Colonic mucosa (tissue), 4 donors: ENCODE measurements around the gene WDR93. TPM values are rescaled to one million over a fixed set of nuclear protein-coding genes. Genes with fewer than 3 reads are reported as not detected.

Experiments
- DNase-seq: peaks from one replicate; pipeline ENCODE4 v3.0.0-alpha.2; 2020
- H3K27ac ChIP-seq: fragments of 200-600 bp; one replicate; pipeline ENCODE4 v1.8.0; 2021
- H3K27me3 ChIP-seq: fragments of 200-600 bp; one replicate; pipeline ENCODE4 v1.8.0; 2021
- H3K36me3 ChIP-seq: fragments of 200-600 bp; one replicate; pipeline ENCODE4 v1.8.0; 2021
- H3K4me1 ChIP-seq: fragments of 200-600 bp; one replicate; pipeline ENCODE4 v1.8.0; 2021; ENCODE audit warnings: mild to moderate bottlenecking
- H3K4me3 ChIP-seq: fragments of 200-600 bp; one replicate; pipeline ENCODE4 v1.8.0; 2021
- H3K9ac ChIP-seq, 2 donors: one replicate each; pipeline ENCODE4 v1.7.0; 2013; ENCODE audit warnings: control low read depth in 2 of 2, low read depth in 2 of 2, low read length in 2 of 2
- H3K9me3 ChIP-seq: fragments of 200-600 bp; one replicate; pipeline ENCODE4 v1.8.0; 2021
- intact Hi-C: fragments of 100-400 bp; cut with DNase I; formaldehyde crosslinking; loops from one replicate; pipeline ENCODE4 v1.14.1; 2022
- total RNA-seq, 2 donors: library from RNA; stranded (reverse); fragmentation: NEBNext Ultra II Directional in 1 of 2; extraction: Animal tissue kit (Norgen Biotek cat#: 25700) in 1 of 2; gene quantifications; one replicate each; pipeline ENCODE4 v1.2.1, GENCODE V29; 2021
- TF ChIP-seq, protein P1 (sequence below): fragments of 200-600 bp; IDR thresholded peaks from one replicate; pipeline ENCODE4 v1.8.0; 2022; ENCODE audit warnings: antibody characterized with exemption, mild to moderate bottlenecking
- donor health status: healthy.
- donor health status: DM: no; HTN: no; CAD: no.
- donor health status: DM: no; HTN: no; CAD: no.

WDR93 gene
- total RNA-seq, 2 donors from 2014 or later = 0.13 TPM; not detected in 1

DNA sequence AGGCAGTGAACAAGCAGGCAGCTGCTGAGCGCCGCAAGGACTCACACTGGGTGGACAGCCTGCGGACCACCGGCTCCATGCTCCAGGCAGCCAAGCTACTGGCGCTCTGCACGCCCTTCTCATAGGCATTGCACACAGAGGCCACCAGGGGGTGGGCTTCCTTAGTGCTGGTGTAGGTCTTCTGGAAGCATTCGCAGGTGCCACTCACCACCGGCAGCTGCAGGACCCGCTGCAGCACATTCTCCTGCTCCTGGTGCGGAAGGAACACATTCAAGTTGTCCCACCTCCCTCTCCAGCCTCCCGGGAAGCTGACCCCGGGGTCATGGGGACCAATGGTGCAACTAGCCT lies 17.5 kb upstream of the WDR93 start:
- Histone ChIP-seq H3K27me3 (no peaks in the 10 kb centered on the region), H3K27ac (no peak overlapping the region), H3K4me1 (no peaks in the 10 kb centered on the region), H3K36me3 (no peaks in the 10 kb centered on the region), H3K9ac (no peak overlapping the region), H3K9me3 (no peaks in the 10 kb centered on the region), H3K4me3 (no peak overlapping the region)
- DNase-seq = no peak
- TF ChIP-seq, protein P1, sequence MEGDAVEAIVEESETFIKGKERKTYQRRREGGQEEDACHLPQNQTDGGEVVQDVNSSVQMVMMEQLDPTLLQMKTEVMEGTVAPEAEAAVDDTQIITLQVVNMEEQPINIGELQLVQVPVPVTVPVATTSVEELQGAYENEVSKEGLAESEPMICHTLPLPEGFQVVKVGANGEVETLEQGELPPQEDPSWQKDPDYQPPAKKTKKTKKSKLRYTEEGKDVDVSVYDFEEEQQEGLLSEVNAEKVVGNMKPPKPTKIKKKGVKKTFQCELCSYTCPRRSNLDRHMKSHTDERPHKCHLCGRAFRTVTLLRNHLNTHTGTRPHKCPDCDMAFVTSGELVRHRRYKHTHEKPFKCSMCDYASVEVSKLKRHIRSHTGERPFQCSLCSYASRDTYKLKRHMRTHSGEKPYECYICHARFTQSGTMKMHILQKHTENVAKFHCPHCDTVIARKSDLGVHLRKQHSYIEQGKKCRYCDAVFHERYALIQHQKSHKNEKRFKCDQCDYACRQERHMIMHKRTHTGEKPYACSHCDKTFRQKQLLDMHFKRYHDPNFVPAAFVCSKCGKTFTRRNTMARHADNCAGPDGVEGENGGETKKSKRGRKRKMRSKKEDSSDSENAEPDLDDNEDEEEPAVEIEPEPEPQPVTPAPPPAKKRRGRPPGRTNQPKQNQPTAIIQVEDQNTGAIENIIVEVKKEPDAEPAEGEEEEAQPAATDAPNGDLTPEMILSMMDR = no peak
- intact Hi-C loops = no loop called here

DNA sequence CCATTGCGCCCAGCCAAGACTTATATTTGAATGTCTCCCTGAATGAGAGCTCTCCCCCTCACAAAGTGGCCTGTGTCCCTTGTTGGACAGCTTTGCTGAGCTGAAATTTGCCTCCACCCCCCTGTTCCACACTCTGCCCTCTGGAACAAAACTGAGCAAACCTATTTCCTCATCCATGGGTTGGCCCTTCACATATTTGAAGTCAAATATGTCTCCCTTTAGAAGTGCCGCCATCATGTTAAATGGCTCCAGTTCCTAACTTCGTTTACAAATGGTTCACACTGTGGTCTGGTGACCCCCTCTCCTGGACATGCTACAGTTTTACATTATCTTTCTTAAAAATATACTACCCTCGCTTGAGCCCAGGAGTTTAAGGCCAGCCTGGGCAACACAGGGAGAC lies 16.1 kb upstream of the WDR93 start:
- H3K27ac ChIP-seq = no peak overlapping the region
- no peaks in the 10 kb centered on the region for H3K27me3 ChIP-seq
- TF ChIP-seq, protein P1 = no peak
- H3K4me1 ChIP-seq = no peaks in the 10 kb centered on the region
- no peaks in the 10 kb centered on the region for H3K36me3 ChIP-seq
- intact Hi-C loops = no loop called here
- no peaks in the 10 kb centered on the region for H3K9me3 ChIP-seq
- no peak overlapping the region for H3K9ac ChIP-seq
- DNase-seq = no peak
- H3K4me3 ChIP-seq = no peak overlapping the region

DNA sequence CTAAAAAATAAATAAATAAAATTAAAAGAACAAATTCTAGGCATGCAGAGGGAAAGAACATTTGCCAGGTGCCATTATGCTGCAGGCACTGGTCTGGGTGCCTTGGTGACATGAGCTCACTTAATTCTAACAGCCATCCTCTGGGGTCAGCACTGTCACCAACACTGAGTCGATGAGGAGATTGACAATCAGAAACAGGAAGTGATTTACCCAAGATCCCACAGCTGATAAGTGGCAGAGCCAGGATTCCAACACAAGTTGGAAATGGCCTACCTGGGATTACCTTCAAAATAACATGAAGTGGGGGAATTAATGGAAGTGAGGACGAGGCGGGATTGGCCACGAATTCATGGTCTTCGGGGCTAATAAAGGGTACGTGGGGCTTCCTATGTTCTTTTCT lies 15.0 kb upstream of the WDR93 start:
- Histone ChIP-seq H3K27ac (no peak overlapping the region), H3K4me3 (no peak overlapping the region), H3K36me3 (no peaks in the 10 kb centered on the region), H3K27me3 (no peaks in the 10 kb centered on the region), H3K9ac (no peak overlapping the region), H3K4me1 (no peaks in the 10 kb centered on the region), H3K9me3 (no peaks in the 10 kb centered on the region)
- intact Hi-C loops = no loop called here
- TF ChIP-seq, protein P1 = no peak
- DNase-seq = no peak

DNA sequence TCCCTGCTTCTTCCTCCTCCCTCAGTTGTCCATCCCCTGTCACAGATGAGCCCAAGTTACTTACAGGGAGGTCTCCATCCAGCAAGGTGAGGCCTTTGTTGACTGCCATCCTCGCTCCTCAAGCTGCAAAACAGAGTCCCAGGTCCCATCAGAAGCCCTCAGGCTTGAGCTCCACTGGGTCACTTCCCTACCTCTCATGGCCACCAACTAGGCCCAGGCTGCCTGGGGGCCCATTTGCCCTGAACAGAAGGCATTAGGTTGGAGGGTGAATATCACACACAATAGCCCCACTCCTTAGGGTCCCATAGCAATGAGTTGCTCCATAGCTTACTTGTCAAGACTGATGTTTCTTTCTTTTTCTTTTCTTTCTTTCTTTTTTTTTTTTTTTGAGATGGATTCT lies 13.2 kb upstream of the WDR93 start:
- H3K27me3 ChIP-seq = no peaks in the 10 kb centered on the region
- H3K4me3 ChIP-seq = no peak overlapping the region
- peak; percentile 5 for DNase-seq
- no peak overlapping the region for H3K27ac ChIP-seq
- no peaks in the 10 kb centered on the region for H3K4me1 ChIP-seq
- H3K36me3 ChIP-seq = no peaks in the 10 kb centered on the region
- TF ChIP-seq, protein P1 = no peak
- no peak overlapping the region for H3K9ac ChIP-seq
- intact Hi-C loops = no loop called here
- no peaks in the 10 kb centered on the region for H3K9me3 ChIP-seq

DNA sequence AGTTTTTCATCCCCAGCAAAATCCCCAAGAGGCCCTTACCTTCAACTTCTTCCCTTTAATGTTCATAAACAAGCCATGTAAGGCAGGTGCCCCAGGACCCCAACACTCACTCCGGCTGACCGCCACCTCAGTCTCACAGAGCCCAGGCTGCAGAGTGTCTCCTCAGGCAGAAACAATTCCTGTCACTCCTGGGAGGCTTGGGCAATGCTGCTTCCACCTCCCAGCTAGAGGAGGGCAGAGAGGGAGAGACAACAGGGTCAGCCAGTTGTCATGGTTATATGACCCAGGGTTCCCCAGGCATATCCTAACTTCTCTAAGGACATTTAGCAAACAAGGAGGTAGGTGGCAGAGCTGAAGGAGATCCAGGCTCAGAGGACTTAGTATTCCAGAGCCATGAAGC lies 11.4 kb upstream of the WDR93 start, which contains the start of gene PLIN1:
Gene PLIN1, minus strand, starts transcription at position 156 of the 400 bp plus-strand sequence. CDS start 1,878 bp downstream, outside the sequence.
- H3K4me3 ChIP-seq = no peak within 1 kb of the TSS
- no peaks in the 10 kb centered on the region for H3K27me3 ChIP-seq
- no peaks in the 10 kb centered on the region for H3K4me1 ChIP-seq
- H3K9ac ChIP-seq = peak within 1 kb of the TSS; percentile 19 to 52
- peak; percentile 16 for DNase-seq
- intact Hi-C loops = no loop called here
- peak within 1 kb of the TSS; percentile 54 for H3K27ac ChIP-seq
- H3K9me3 ChIP-seq = no peaks in the 10 kb centered on the region
- no peaks in the 10 kb centered on the region for H3K36me3 ChIP-seq
- TF ChIP-seq, protein P1 = no peak
